HG02973 (cell line): ENCODE measurements around the gene C11orf52.
A peak's percentile ranks its signal among the peaks of the same experiment; 100 is the strongest.

Source experiments
- ATAC-seq: cut with Tn5 transposase; IDR thresholded peaks from one replicate; pipeline ENCODE4 v1.9.1; 2021; ENCODE audit warnings: moderate library complexity; ENCODE audit not compliant: unreplicated experiment

The C11orf52 gene

DNA sequence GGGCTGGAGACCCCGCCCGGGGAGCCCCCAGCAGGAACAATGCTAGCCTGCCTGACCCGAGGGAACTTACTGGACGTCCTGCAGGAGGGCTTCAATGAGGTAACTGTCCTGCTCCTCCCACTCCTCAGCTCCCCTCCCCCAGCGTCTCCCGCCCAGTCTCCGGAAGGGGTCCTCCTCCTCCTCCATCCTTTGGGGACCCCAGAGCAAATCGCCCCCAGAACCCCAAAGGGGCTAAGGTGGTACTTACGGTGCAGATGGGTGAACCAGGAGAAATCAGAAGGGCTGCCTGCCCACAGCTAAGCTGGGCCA is 18.7 kb downstream of the C11orf52 start:
- no peak for ATAC-seq

DNA sequence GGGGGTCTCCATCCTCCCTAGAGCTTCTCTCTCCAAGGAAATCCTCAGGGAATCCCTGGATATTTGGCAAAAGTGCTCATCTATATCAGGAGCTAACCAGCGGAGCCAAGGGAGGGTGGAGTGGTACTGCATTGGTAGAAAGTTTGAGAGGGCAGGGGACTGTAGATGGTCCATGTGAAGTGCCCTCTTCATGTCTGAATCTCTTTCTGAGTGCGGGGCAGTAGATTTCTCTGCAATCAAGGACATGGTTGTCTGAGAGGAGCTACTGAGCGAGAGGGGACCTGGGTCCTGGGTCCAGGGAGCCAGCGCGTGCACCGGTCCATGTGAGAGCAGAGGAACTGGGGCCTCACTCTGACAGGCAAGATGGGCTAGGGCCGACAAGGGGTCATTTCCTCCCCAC is 19.1 kb downstream of the C11orf52 start:
- ATAC-seq: no peak

DNA sequence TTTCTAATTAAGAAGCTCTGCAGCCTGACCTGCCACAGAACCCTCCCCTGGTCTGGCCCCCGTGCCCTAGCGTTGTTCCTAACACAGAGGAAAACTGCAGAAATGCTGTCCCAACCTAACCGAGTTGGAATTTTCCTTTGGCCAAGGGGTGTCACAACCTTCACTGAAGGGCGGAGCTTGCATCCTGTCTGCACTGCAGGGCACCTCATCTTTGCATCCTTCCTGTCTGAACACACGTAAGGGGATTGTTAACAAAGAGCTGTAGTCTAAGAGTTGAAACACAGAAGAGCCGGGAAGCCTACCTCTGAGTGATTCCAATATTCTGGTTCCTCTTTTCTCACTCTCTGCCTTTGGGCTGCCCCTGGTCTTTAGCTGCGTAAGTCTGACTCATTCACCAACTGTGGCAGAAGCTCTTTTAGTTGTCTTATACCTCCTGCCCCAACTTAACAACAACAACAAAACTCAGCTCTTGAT is 20.0 kb downstream of the C11orf52 start:
- ATAC-seq: peak; percentile 94

DNA sequence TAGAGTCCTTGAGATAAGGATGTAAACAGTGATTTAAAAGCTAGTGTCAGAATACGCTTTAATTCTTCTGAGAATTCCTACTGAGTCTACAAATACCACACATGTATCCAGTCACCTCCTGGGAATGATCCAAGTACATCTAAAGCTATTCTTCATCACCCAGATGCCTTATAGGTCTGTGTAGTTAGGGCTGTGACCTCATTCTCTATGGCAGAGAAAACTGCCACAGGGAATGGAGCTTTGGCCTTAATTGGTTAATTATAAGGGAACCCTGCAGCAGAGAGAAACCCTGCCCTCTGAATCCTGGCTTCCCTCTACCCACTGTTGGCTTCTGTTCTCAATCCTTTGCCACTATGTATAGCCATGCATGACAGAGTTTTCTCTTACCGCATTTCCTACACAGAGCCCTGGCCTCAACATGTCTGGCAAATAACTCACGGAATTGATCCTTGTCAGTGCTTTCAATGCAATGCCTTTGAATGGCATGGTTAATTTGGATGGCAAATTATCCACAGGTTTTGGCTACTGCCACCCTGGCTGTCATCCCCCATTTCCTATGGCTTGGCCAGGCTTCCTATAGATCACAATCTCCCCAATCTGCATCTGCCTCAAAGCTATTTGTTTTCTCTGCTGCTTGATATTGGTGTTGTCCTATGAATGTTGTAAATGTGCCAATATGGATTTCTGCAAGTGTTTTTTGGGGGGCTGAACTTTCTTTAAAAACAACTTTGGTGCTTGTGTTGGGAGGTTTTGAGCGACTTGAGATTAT is 21.3 kb downstream of the C11orf52 start:
- ATAC-seq: no peak

DNA sequence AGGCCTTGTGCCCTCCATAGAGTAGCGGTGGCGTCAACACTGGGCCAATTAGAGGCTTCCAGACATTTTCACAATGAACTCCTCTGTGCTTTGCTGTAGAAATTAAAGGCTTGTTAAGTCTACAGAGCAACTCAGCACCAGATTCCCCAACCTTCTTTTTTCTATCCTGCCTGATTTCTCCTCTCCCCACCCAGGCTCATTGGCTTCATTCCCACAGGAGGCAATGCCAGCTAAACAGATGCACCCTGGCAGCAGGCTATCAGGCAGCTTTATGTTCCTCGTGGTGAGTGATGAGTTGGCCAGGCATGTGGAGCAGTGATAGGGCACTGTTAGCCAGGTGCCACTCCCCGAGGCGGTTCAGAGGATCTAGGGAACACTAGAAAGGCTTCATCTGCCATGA is 23.2 kb downstream of the C11orf52 start:
- no peak for ATAC-seq

DNA sequence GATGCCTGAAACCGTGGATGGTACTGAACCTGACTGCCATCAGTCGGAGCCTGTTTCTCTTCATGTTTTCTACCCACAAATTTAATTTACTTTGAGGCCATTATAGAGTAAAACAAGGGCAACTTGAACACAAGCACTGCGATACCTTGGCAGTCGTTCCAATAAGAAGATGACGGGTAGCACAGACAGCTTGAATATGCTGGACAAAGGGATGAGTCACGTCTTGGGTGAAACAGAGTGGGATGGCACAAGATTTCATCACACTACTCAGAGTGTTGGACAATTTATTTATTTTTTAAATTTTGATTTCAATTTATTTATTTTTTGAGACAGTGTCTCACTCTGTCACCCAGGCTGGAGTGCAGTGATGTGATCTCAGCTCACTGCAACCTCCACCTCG is 24.1 kb downstream of the C11orf52 start:
- ATAC-seq: no peak

DNA sequence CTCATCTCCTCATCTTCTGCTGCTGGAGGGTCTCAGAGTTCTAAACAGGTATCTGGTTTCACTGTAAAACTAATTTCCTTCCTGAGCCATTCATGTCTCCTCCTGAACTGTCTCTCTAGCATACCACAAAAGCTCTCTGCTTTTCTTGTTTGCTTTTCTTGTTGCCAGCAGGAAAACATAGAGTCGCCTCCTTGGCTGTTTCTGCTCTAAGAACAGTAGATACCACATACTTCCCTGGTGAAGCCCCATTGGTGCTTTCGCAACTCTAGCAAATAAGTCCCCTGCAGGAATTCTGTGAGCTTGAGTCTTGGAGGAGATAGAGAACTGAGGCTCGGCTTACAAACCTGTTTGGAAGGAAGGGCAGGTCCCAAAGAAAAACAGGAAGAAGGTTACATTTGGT is 25.4 kb downstream of the C11orf52 start:
- ATAC-seq: no peak

DNA sequence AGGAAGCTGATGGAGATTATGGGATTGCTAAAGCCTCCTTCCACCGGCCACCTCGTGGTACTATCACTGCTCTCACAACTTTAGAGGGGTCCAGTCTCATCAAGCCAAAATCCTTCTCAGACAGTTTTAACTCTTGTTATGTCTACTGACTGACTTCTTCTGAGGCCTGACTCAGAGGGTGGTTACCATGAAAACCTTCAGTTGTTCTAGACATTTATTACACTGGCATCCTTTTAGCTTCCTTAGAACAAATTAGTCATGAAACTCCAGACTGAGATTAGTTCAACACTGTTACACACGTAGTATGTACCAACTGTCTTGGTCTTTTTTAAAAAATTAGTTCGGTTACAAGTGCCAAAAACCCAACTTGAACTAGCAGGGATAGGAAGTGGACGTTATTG is 25.9 kb downstream of the C11orf52 start:
- no peak for ATAC-seq

DNA sequence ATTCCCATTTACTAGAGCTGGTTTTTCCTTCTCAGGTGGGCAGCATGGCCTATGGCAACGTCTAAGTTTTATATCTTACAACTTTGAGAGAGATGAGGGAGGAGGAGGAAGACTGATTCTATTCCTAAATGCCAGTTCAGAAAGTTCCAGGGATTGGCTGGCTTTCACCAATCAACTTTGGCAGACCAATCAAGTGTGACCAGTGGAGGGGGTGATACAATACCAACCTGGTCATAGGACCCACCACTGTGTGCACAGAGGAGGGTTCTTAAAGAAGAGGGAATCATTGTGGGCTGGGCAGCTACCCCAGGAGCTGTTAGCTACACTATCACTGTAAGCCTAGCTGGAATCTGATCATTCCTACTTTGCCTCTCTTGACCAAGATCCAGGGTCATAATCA is 26.5 kb downstream of the C11orf52 start:
- ATAC-seq: no peak

DNA sequence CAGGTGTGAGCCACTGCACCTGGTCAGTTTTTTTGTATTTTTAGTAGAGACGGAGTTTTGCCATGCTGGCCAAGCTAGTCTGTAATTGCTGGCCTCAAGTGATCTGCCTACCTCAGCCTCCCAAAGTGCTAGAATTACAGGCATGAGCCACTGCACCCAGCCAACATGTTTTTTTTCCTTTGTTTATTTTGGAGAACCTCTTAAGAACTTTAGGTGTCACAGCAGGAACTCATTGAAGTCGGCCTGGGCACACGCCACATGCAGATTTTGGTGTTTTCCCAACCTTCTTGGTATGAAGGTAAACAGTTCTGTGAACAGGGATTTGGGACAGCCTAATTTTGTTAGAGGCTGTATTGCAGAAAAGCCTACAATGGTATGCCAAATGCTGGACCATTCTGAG is 27.8 kb downstream of the C11orf52 start:
- no peak for ATAC-seq

DNA sequence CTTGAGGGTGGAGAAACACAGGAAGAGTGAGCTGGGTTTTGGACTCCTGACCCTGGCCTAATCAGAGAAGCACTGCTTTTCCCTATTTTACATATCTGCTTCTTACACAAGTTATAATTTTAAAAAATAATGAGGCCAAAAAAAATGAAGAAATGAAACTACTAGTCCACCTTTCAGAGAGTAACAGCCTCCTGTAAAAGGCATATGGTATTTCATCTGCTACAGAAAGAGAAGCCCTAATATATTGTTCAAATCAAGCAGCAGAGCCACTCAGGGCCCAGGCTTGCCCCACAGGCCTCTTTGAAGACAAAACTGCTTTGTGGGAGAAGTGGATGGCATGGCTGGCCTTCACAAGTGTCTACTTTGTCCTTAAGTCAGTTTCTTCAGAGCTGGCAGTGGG is 28.4 kb downstream of the C11orf52 start:
- no peak for ATAC-seq

DNA sequence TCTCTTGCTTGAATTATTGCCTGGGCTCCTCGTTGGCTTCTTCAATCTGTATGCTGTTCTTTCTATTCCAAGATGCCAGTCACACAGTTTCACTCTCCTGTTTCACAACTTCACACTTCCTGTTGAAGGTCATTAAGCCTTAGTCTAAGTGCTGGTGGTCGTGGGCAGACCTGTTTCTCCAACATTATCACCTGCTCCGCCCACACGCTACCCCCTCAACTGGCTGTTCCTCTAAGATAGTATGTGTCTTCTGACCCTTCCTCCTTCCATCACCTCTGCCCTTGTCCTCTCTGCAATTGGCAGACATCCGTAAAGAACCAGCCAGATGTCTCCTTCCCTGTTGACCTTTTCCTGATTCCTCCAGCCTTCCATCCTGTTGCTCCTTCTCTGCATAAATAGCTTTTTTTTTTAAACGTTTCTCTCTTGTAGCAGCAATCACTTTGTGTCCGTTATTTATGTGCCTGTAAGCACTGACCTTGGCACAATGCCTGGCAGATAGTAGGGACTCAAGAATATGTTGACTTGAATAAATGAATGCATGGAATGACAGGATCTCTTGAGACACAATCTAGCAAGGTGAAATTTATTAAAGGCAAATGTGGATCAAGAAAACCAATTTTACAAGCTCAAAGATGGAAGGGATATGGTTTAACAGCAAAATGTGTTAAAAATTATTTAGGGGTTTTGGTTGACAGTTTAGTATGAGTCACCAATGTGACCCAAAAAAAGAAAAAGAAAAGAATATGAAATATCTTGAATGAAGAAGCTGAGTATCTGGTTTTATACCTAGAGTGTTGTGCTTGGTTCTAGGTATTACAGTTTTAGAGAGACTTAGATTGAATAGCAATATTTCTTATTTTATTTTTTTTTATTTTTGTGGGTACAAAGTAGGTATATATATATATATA is 31.1 kb downstream of the C11orf52 start:
- ATAC-seq: no peak

DNA sequence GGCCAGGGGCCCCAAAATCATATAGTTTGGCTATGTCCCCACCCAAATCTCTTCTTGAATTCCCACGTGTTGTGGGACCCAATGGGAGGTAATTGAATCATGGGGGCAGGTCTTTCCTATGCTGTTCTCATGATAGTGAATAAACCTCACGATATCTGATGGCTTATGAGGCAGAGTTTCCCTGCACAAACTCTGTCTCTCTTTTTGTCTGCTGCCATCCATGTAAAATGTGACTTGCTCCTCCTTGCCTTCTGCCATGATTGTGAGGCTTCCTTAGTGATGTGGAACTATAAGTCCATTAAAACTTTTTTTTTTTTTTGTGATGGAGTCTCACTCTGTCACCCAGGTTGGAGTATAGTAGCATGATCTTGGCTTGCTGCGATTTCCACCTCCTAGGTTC is 32.9 kb downstream of the C11orf52 start:
- ATAC-seq: no peak

DNA sequence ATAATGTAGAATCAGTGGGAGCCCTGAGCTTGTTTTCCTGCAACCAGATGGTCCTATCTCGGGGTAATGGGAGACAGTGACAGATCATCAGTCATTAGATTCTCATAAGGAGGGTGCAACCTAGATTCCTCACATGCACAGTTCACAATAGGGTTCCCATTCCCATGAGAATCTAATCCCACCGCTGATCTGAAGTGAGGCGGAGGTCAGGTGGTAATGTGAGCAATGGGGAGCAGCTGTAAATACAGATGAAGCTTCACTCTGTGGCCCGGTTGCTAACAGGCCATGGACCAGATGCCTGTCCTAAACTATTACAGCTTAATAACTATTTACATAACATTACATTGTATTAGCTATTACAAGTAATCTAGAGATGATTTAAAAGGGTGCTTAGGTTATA is 35.4 kb downstream of the C11orf52 start:
- no peak for ATAC-seq

DNA sequence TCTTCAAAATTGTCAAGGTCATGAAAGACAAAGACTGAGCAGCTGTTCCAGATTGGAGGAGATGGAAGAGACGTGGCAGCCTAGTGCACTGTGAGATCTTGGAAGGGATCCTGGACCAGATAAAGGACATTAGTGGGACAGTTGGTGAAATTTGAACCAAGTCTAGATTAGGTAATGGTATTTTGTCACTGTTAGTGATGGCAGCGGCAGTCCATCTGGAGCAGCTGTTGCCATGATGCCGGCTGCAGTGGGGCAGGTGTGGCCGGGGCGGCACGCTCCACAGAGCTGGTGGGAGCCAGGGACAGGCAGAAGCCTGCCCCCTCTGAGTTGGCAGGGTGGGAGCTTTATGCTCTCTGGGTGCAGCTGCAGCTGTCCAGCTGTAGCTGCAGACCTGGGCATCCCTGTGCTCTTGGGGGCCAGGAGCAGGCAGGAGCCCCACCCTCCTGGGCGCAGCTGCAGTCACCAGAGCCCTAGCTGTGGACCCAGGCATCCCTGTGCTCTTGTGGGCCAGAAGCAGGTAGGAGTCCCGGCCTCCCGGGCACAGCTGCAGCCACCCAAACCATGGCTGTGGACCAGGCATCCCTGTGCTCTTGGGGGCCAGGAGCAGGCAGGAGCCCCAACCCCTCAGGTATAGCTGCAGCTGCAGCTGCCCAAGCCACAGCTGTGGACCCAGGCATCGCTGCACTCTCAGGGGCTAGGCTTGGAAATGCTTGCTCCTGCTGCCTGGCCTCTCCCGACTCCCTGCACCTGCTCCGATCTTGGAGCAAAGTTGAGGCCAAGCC is 39.1 kb downstream of the C11orf52 start:
- ATAC-seq: no peak

DNA sequence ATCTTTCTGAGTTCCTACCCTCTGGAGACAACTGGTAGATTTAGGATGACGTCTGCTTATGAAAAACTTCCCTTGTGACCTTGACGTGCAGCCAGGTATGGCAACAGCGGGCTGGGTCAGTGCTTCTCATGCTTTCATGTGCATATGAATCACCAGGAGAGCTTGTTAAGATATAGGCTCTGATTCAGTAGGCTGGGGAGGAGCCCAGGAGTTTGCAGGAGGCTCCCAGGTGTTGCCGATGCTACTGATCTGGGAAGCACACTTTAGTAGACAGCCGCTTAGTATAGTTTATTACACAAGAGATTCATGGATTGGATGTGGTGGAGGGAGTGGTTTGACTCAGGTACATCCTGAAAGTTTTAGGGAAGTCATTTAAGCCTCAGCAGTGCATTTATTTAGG is 42.2 kb downstream of the C11orf52 start:
- no peak for ATAC-seq

DNA sequence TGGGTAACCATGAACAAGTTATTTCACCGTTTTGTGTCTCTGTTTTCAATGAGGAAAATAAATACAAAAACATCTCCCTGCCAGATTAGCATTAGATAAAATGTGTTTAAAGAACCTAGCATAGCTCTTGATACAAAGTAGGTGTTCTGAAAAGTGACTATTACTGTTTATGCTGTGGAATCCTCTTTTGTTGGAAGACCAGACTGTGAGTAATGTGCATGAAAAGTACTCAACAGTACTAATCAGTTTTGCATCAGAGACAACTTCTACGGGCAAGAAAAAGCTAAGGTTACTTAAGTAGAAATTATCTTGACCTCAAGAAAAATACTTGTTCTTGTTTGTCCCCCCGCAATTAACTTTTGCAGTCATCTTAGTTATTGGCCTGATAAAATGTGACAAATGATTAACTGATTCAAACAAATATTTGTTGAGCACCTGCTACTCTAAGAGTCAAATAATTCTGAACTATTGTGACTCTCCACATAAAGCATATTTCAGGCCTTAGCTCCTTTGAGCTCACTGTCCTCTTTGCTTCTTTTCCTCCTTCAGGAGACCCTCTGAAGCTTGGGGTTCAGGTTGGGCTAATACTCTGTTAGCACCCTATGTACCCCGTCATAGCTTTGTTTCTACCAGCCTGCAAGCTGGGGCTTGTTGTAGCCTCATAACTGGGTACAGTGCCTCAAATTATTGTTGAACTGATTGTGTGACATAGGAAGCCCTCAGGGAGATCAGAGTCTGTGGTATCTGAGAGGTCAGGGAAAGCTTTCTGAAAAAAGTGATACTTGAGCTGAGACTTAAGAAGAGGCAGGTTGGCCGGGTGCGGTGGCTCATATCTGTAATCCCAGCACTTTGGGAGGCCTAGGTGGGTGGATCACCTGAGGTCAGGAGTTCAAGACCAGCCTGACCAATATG is 42.9 kb downstream of the C11orf52 start:
- ATAC-seq: no peak

DNA sequence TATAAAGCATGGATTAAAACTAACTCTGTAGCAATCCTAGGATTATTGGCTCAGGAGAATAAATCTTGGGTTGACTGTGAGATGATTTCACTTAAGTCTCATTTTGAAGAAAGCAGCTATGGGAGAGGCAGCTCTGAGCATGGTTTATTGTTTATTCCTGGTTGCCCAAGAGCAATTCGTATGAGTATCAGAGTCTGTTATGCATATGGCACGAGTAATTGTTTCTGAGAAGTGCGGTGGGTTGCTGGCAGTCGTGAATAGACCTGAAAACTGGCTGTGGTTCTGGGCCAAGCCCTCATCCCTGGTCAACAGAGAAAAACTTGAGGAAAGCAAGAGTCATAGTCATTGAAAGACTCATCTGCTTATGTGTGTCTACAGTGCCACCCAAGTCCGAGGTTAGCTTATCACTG is 45.2 kb downstream of the C11orf52 start:
- no peak for ATAC-seq

DNA sequence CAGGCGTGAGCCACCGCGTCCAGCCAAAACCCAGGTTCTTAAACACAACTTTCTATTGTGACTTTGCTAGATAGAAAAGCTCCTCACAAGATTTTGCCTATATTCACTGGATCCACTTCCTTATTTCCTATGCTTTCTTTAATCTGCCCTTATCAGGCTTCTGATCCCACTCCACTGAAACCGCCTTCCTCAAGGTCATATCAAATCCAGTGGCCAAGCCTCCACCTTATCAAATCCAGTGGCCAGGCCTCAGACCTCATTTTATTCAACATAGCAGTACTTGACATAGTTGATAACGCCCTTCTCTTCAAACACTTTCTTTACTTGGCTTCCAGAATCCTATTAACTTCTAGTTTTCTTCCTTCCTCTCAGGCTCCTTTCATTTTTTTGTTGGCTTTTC is 48.0 kb downstream of the C11orf52 start:
- no peak for ATAC-seq

DNA sequence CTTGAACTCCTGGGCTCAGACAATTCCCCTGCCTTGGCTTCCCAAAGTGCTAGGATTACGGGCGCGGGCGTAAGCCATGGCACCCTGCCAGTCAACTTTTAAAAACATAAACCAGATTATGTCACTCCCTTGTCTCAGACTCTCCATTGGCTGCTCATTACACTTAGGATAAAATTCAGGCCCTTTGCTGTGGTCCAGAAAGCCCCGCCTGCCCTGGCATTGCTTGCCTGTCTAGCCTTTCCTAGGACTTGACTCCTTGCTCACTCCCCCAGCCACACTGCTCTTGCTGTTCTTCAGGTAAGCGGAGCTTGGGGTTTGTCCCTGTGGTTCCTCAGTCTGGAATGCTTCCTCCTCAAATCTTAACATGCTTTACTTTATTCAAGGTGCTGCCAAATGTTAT is 48.9 kb downstream of the C11orf52 start:
- no peak for ATAC-seq

DNA sequence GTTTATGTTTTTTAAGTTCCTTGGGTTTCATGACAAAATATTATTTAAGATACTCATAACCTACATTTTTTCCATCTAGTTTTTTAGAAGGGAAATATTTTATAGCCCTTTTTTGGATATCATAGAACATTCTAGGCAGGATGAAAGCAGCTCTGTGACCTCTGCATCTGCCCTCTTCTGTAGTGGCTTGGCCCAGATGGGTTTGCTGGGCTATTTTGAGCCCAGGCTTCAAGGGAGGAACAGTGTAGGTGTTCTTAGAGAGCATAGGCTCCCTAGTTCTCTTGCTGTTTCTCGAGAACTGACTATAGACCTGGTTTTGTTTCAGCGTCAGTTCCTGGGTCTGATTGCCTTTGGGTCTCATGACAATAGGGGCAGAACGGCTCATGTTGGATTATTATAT is 50.6 kb downstream of the C11orf52 start:
- ATAC-seq: no peak
